22Rv1 (cell line): ENCODE data around the gene GATB.

Experiments
- H3K27ac ChIP-seq: fragments of 450-650 bp; 2 replicates; pipeline ENCODE4 v1.5.1; 2017
- ZFX ChIP-seq: fragments of 450-650 bp; IDR thresholded peaks from 2 replicates; pipeline ENCODE4 v1.6.1; 2017; ENCODE audit warnings: antibody characterized with exemption, borderline replicate concordance
- TF ChIP-seq, protein P1 (sequence below): fragments of 450-650 bp; IDR thresholded peaks from 2 replicates; pipeline ENCODE4 v1.5.1; 2017; ENCODE audit warnings: mild to moderate bottlenecking

The GATB gene

DNA sequence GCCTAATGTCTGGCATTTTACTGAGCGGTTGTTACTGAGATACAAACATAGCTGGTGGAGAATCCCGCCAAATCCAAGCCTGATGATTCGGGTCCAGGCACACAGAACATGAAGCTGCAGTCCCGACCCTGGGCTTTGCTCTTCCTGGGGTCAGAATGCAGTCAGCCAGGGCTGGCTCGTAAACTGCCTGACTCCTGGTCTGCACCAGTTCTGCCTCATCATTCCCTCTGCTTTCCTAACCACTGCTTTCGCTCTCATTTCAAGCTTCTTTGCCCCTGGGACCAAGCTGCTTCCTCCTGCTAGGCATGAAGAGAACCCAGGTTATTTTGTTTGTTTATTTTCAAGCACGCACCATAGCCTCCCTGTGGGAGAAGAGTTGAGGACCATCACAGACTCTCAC, 39.3 kb downstream of the GATB start:
- no peak overlapping the region for H3K27ac ChIP-seq
- no peak for TF ChIP-seq ZFX
- TF ChIP-seq, protein P1, sequence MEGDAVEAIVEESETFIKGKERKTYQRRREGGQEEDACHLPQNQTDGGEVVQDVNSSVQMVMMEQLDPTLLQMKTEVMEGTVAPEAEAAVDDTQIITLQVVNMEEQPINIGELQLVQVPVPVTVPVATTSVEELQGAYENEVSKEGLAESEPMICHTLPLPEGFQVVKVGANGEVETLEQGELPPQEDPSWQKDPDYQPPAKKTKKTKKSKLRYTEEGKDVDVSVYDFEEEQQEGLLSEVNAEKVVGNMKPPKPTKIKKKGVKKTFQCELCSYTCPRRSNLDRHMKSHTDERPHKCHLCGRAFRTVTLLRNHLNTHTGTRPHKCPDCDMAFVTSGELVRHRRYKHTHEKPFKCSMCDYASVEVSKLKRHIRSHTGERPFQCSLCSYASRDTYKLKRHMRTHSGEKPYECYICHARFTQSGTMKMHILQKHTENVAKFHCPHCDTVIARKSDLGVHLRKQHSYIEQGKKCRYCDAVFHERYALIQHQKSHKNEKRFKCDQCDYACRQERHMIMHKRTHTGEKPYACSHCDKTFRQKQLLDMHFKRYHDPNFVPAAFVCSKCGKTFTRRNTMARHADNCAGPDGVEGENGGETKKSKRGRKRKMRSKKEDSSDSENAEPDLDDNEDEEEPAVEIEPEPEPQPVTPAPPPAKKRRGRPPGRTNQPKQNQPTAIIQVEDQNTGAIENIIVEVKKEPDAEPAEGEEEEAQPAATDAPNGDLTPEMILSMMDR: no peak

DNA sequence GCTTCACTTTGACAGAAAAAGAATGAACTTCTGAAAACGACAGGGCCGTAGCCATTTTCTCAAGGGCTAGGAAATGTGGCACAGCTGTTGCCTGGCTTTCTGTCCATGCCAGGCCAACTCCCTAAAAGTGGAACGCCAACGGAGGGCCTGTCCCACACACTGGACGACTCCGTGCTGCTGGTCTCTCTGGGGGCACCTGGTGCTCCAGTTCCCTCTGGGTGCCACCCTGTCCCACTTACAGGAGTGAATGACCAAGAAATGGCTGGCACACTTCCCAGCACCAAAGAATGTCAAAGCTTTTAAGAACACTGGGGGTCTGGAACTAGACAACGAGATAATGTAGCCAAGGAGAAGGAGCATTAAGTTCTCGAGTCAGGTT, 40.9 kb downstream of the GATB start:
- H3K27ac ChIP-seq: no peak overlapping the region
- TF ChIP-seq, protein P1: no peak
- TF ChIP-seq ZFX: no peak

DNA sequence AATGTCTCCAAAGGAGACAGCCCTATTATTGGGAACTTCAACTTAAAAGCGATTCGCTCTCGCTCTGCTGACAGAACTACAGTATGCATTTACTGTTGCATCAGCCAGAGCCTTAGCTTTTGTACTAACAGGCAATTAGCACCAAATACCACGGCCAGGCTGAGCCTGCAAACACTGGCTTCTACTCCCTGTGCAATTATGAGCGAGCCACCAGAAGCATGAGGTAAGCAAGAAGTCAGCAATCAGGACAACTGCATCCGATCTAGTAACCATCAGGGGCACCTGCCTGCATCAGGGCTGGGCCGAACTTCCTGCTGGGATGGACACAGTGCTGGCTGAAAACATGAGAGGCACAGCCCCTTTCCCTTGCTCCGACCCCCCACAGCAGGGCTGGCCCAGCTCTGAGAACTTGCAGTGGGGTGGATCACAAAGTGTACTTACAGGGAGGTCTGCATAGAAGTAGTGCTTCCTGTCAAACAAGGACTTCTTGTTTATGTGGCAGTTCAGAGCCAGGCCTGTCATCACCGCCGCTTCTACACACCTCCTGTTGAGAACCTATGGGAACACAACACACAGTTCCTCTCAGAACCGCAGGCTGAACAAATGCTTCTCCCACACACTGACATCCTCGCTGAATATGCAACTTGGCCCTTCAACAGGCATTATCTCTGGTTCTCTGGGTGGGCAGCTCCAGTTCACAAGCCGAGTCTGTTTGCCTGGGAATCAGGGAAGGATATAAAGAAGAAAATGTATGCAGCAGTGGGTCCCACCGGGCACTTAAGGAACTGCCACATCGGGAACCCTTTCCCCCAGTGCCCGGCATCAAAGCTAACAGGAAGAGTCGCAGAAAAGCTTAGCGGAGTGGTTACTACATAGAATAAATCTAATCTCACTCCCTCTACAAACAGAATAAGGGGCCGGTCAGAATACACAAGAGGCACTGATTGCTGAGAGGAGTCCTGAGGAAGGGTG, 41.5 kb downstream of the GATB start:
- TF ChIP-seq, protein P1: no peak
- no peak for TF ChIP-seq ZFX

DNA sequence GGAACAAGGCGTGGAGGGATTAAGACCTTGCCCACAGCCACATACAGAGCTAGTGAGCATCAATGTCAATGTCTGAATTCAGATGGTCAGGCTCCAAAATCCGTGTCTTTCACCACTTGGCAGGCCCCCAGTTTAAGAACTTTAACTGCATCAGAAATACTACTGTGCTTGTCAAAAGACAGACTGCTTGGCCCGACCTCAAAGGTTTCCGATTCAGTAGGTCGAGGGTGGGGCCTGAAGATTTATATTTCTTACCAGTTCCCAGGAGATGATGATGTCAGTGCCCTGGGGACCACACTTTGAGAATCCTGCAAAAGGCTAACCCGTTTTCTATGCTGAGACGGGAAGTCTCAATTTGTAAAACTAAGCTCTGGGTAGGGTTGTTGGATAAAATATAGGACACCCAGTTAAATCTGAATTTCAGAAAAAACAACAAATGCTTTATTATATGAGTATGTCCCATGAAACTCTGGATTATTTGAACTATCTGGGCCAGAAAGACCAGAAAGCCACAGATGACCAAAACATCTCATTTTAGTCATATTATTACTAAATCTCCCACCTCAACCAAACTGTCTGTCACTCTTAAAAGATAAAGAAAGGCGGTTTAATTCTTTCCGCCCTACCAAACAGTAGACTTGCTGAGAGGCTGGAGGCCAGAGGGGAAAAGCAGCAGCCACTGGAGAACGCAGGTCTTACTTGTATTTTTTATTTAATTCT, 42.7 kb downstream of the GATB start:
- TF ChIP-seq, protein P1: no peak
- no peak for TF ChIP-seq ZFX
- no peak overlapping the region for H3K27ac ChIP-seq

More for the DNA sequence above, 41.5 kb downstream of the GATB start:
- no peak overlapping the region for H3K27ac ChIP-seq

DNA sequence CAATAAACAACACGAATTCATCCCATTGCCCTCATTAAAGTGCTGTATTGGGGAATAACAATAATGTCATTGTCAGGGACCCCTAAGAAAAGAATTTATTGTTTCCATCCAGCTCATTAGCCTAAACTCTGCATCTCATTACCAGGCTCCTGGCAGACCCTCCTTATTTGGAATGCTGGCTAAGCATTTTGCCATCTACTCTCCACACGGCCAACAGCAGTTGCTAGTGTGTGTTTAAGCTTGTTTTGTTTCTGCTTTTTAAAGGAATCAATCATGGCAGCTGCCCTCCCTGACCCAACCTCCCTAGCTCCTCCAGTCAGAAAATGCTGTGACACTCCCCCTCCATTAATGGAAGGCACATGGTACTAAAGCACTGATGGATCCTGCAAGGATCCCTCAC, 43.5 kb downstream of the GATB start:
- no peak overlapping the region for H3K27ac ChIP-seq
- TF ChIP-seq ZFX: no peak
- TF ChIP-seq, protein P1: no peak

DNA sequence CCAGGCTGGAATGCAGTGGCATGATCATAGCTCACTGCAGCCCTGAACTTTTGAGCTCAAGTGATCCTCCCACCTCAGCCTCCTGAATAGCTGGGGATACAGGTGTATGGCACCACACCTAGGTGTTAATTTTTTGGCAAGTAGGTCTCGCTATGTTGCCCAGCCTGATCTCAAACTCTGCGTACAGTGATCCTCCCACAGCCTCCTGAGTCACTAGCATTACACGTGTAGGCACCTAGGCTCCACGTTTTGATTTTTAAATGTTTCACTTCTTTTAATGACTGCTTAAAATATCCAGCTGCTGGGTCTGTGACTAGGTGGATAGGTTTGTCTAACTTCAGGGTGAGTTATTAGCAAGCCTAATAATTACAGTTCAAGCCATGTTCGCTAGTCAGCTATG, 44.5 kb downstream of the GATB start:
- TF ChIP-seq ZFX: no peak
- TF ChIP-seq, protein P1: no peak

DNA sequence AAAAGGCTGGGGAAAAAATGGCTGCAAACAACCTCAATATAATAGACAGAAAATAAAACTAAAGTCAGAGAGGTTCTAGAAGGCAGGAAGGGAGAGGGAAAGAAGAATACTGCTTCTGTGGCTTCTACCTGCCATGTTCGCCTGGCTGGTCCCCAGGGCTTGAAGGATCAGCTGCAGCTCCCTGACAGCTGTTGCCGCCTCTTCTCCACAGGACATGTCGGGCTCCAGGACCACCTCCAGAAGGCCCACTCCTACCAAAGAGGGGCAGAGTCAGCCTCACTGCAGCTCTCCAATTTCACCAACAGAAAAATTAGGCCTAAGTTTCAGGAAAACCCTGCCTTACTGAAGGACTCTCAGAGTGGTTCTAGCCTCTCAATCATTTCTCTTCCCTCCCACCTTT, 44.9 kb downstream of the GATB start:
- no peak for TF ChIP-seq ZFX
- TF ChIP-seq, protein P1: no peak
- H3K27ac ChIP-seq: no peak overlapping the region

More for the DNA sequence above, 44.5 kb downstream of the GATB start:
- no peak overlapping the region for H3K27ac ChIP-seq
